ENCODE results near the gene SPATA46. TPM values are rescaled to one million over a fixed set of nuclear protein-coding genes. Genes with fewer than 3 reads are reported as not detected.

The SPATA46 gene
- total RNA-seq, 1 donor from 2014 or later, result not detected

- peak; percentile 31 for DNase-seq (ENCODE audit: low read depth)
- FAIRE-seq, result no peak
- Mint-ChIP-seq H3K27ac (ENCODE audit: unreplicated experiment) (peak overlapping the region; percentile 80), H3K4me3 (ENCODE audit: unreplicated experiment) (no peak overlapping the region), H3K27me3 (ENCODE audit: low read depth, unreplicated experiment) (peaks cover 3% of the 10 kb centered on the region), H3K4me1 (ENCODE audit: low read depth, unreplicated experiment) (peaks cover 19% of the 10 kb centered on the region), H3K9me3 (ENCODE audit: unreplicated experiment) (no peaks in the 10 kb centered on the region), H3K36me3 (ENCODE audit: low read depth, unreplicated experiment) (no peaks in the 10 kb centered on the region)
- Histone ChIP-seq H3K4me1 (ENCODE audit: insufficient read depth, low read length) (peaks cover 20% of the 10 kb centered on the region), H2AFZ (ENCODE audit: low read depth, low read length) (no peak overlapping the region), H3K9me3 (ENCODE audit: insufficient read depth, low read depth, low read length) (no peaks in the 10 kb centered on the region), H3K4me3 (ENCODE audit: insufficient read depth, low read depth, low read length) (no peak overlapping the region), H3K27me3 (ENCODE audit: insufficient read depth, low read length) (no peaks in the 10 kb centered on the region), H3K4me2 (ENCODE audit: low read length) (peak overlapping the region; percentile 54), H3K27ac (ENCODE audit: low read depth, low read length) (peak overlapping the region; percentile 56), H3K36me3 (ENCODE audit: insufficient read depth, low read length) (no peaks in the 10 kb centered on the region), H3K79me2 (ENCODE audit: insufficient read depth, low read length) (no peaks in the 10 kb centered on the region), H4K20me1 (ENCODE audit: insufficient read depth, low read length) (no peaks in the 10 kb centered on the region), H3K9ac (ENCODE audit: low read length) (peak overlapping the region; percentile 44)
- TF ChIP-seq CTCF (IDR thresholded peaks at IDR 0.05; ENCODE audit: insufficient read depth, low read depth, low read length), result no peak
- no peak for TF ChIP-seq EZH2 (IDR thresholded peaks at IDR 0.05; ENCODE audit: insufficient read depth, low read length)
Measured at GRCh38 chr1:162372159-162373071, 4.2 kb downstream of the SPATA46 start.

GRCh38 chr1:162371611-162372010 is 5.0 kb downstream of the SPATA46 start:
- Histone ChIP-seq H4K20me1 (ENCODE audit: insufficient read depth, low read length) (no peaks in the 10 kb centered on the region), H3K79me2 (ENCODE audit: insufficient read depth, low read length) (no peaks in the 10 kb centered on the region), H3K4me2 (ENCODE audit: low read length) (peak overlapping the region; percentile 54), H3K9ac (ENCODE audit: low read length) (peak overlapping the region; percentile 44), H2AFZ (ENCODE audit: low read depth, low read length) (peak overlapping the region; percentile 49), H3K9me3 (ENCODE audit: insufficient read depth, low read depth, low read length) (no peaks in the 10 kb centered on the region), H3K36me3 (ENCODE audit: insufficient read depth, low read length) (no peaks in the 10 kb centered on the region), H3K27me3 (ENCODE audit: insufficient read depth, low read length) (no peaks in the 10 kb centered on the region), H3K4me3 (ENCODE audit: insufficient read depth, low read depth, low read length) (no peak overlapping the region), H3K27ac (ENCODE audit: low read depth, low read length) (peak overlapping the region; percentile 56), H3K4me1 (ENCODE audit: insufficient read depth, low read length) (peaks cover 20% of the 10 kb centered on the region)
- DNase-seq (ENCODE audit: low read depth), result peak; percentile 75
- Mint-ChIP-seq H3K36me3 (ENCODE audit: low read depth, unreplicated experiment) (no peaks in the 10 kb centered on the region), H3K4me1 (ENCODE audit: low read depth, unreplicated experiment) (peaks cover 19% of the 10 kb centered on the region), H3K27me3 (ENCODE audit: low read depth, unreplicated experiment) (peaks cover 2% of the 10 kb centered on the region), H3K9me3 (ENCODE audit: unreplicated experiment) (no peaks in the 10 kb centered on the region), H3K27ac (ENCODE audit: unreplicated experiment) (peak overlapping the region; percentile 80), H3K4me3 (ENCODE audit: unreplicated experiment) (peak overlapping the region; percentile 4)
- TF ChIP-seq EZH2 (IDR thresholded peaks at IDR 0.05; ENCODE audit: insufficient read depth, low read length) (no peak), CTCF (IDR thresholded peaks at IDR 0.05; ENCODE audit: insufficient read depth, low read depth, low read length) (no peak)
- no peak for FAIRE-seq

- H3K9me3 Mint-ChIP-seq (ENCODE audit: unreplicated experiment), result no peaks in the 10 kb centered on the region
- no peak overlapping the region for H3K4me3 ChIP-seq (ENCODE audit: insufficient read depth, low read depth, low read length)
- H3K9ac ChIP-seq (ENCODE audit: low read length), result no peak overlapping the region
- no peak overlapping the region for H2AFZ ChIP-seq (ENCODE audit: low read depth, low read length)
- H3K79me2 ChIP-seq (ENCODE audit: insufficient read depth, low read length), result no peaks in the 10 kb centered on the region
- peaks cover 19% of the 10 kb centered on the region for H3K4me1 Mint-ChIP-seq (ENCODE audit: low read depth, unreplicated experiment)
- no peak overlapping the region for H3K27ac Mint-ChIP-seq (ENCODE audit: unreplicated experiment)
- H3K4me3 Mint-ChIP-seq (ENCODE audit: unreplicated experiment), result no peak overlapping the region
- no peak overlapping the region for H3K4me2 ChIP-seq (ENCODE audit: low read length)
- H3K4me1 ChIP-seq (ENCODE audit: insufficient read depth, low read length), result peaks cover 20% of the 10 kb centered on the region
- no peak overlapping the region for H3K27ac ChIP-seq (ENCODE audit: low read depth, low read length)
- FAIRE-seq (no peak), DNase-seq (ENCODE audit: low read depth) (no peak)
- no peaks in the 10 kb centered on the region for H3K27me3 ChIP-seq (ENCODE audit: insufficient read depth, low read length)
- no peaks in the 10 kb centered on the region for H3K9me3 ChIP-seq (ENCODE audit: insufficient read depth, low read depth, low read length)
- no peak for TF ChIP-seq CTCF (IDR thresholded peaks at IDR 0.05; ENCODE audit: insufficient read depth, low read depth, low read length)
- no peak for TF ChIP-seq EZH2 (IDR thresholded peaks at IDR 0.05; ENCODE audit: insufficient read depth, low read length)
- H3K36me3 ChIP-seq (ENCODE audit: insufficient read depth, low read length), result no peaks in the 10 kb centered on the region
- H3K27me3 Mint-ChIP-seq (ENCODE audit: low read depth, unreplicated experiment), result peaks cover 4% of the 10 kb centered on the region
- no peaks in the 10 kb centered on the region for H4K20me1 ChIP-seq (ENCODE audit: insufficient read depth, low read length)
- H3K36me3 Mint-ChIP-seq (ENCODE audit: low read depth, unreplicated experiment), result peaks cover 2% of the 10 kb centered on the region
Measured at GRCh38 chr1:162370721-162371120, 5.9 kb downstream of the SPATA46 start.
